ENCODE measurements around the gene PLA2G12A.
A peak's percentile ranks its signal among the peaks of the same experiment; 100 is the strongest.

The PLA2G12A gene

GRCh38 chr4:109729718-109730618, at the start of gene PLA2G12A:
TSS of gene PLA2G12A (minus strand) at chr4:109730070. CDS start at chr4:109729809, 261 bp downstream.
- DNase-seq, result peak; percentile 84

- DNase-seq, result no peak
Observed at GRCh38 chr4:109764789-109765402, 35.0 kb upstream of the PLA2G12A start.

- DNase-seq, result no peak
Observed at GRCh38 chr4:109764376-109764775, 34.5 kb upstream of the PLA2G12A start.

- DNase-seq, result no peak
Observed at GRCh38 chr4:109760682-109761081, 30.8 kb upstream of the PLA2G12A start.

- no peak for DNase-seq
Observed at GRCh38 chr4:109755656-109756055, 25.8 kb upstream of the PLA2G12A start.

- DNase-seq, result no peak
Observed at GRCh38 chr4:109754093-109754857, 24.4 kb upstream of the PLA2G12A start.

GRCh38 chr4:109752525-109752924, 22.7 kb upstream of the PLA2G12A start:
- peak; percentile 3 for DNase-seq

- no peak for DNase-seq
Observed at GRCh38 chr4:109751852-109752251, 22.0 kb upstream of the PLA2G12A start.

GRCh38 chr4:109750652-109751244, 20.9 kb upstream of the PLA2G12A start:
- no peak for DNase-seq

GRCh38 chr4:109749388-109750082, 19.7 kb upstream of the PLA2G12A start:
- no peak for DNase-seq

GRCh38 chr4:109748114-109748513, 18.2 kb upstream of the PLA2G12A start:
- DNase-seq, result no peak

GRCh38 chr4:109746728-109747127, 16.9 kb upstream of the PLA2G12A start:
- no peak for DNase-seq

GRCh38 chr4:109745830-109746229, 16.0 kb upstream of the PLA2G12A start:
- no peak for DNase-seq

GRCh38 chr4:109739547-109739946, 9.7 kb upstream of the PLA2G12A start:
- no peak for DNase-seq

GRCh38 chr4:109738104-109738872, 8.4 kb upstream of the PLA2G12A start:
- DNase-seq, result no peak

GRCh38 chr4:109735566-109736365, 5.9 kb upstream of the PLA2G12A start:
- no peak for DNase-seq

GRCh38 chr4:109733728-109734127, 3.9 kb upstream of the PLA2G12A start:
- no peak for DNase-seq

- no peak for DNase-seq
Observed at GRCh38 chr4:109730619-109731545, 1.0 kb upstream of the PLA2G12A start.

GRCh38 chr4:109729117-109729717, 653 bp downstream of the PLA2G12A start:
- DNase-seq, result no peak
